ENCODE results near the gene SHISA5.

GRCh38 chr3:48446043-48446424, 57.9 kb downstream of the SHISA5 start:
- TF ChIP-seq EZH2phosphoT487 (IDR thresholded peaks at IDR 0.05; ENCODE audit: low read depth) (no peak), CTCF (IDR thresholded peaks at IDR 0.05; ENCODE audit: low read depth, low read length) (no peak)
